Panc1 (cell line): ENCODE results near the gene EXOSC7.

ENCODE experiments used
- POLR2AphosphoS5 ChIP-seq: IDR thresholded peaks from 2 replicates; pipeline ENCODE4 v1.6.1; 2012; ENCODE audit warnings: mild to moderate bottlenecking, low read depth, low read length, moderate library complexity
- TCF7L2 ChIP-seq: IDR thresholded peaks from 2 replicates; pipeline ENCODE4 v1.6.1; 2011; ENCODE audit warnings: mild to moderate bottlenecking, low read depth, low read length, inconsistent platforms
- TF ChIP-seq, protein P1 (sequence below): fragments of 450-650 bp; IDR thresholded peaks from 2 replicates; pipeline ENCODE4 v1.5.1; 2017; ENCODE audit warnings: mild to moderate bottlenecking
- TF ChIP-seq, protein P2 (sequence below), 2 experiments: IDR thresholded peaks; 2 replicates each; pipeline ENCODE4 v1.6.1; 2011 to 2012; ENCODE audit warnings: low read depth in 2 of 2, control low read depth in 1 of 2, low read length in 1 of 2, mild to moderate bottlenecking in 1 of 2, moderate library complexity in 1 of 2; ENCODE audit not compliant: insufficient read depth in 1 of 2

DNA sequence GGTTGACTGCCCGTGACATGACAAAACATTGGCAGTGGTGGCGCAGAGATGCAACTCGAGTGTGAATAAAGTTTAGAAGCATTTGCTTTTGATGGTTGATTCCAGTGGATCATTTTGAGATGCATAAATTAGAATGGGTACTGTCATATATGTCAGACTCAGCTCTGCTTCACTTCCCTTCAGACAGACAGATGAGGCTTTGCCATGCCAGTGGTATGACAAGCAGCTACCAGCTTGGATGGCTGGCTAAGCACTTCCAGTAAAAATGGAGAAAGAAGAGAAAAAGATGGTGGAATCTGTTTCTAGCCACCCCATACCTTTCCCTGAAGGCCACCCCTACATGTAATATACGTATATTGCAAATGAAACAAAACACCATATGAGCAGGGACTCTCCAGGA is 36.5 kb downstream of the EXOSC7 start:
- TF ChIP-seq, protein P1, sequence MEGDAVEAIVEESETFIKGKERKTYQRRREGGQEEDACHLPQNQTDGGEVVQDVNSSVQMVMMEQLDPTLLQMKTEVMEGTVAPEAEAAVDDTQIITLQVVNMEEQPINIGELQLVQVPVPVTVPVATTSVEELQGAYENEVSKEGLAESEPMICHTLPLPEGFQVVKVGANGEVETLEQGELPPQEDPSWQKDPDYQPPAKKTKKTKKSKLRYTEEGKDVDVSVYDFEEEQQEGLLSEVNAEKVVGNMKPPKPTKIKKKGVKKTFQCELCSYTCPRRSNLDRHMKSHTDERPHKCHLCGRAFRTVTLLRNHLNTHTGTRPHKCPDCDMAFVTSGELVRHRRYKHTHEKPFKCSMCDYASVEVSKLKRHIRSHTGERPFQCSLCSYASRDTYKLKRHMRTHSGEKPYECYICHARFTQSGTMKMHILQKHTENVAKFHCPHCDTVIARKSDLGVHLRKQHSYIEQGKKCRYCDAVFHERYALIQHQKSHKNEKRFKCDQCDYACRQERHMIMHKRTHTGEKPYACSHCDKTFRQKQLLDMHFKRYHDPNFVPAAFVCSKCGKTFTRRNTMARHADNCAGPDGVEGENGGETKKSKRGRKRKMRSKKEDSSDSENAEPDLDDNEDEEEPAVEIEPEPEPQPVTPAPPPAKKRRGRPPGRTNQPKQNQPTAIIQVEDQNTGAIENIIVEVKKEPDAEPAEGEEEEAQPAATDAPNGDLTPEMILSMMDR = no peak
- TF ChIP-seq POLR2AphosphoS5 (no peak), TCF7L2 (no peak)
- TF ChIP-seq, protein P2, sequence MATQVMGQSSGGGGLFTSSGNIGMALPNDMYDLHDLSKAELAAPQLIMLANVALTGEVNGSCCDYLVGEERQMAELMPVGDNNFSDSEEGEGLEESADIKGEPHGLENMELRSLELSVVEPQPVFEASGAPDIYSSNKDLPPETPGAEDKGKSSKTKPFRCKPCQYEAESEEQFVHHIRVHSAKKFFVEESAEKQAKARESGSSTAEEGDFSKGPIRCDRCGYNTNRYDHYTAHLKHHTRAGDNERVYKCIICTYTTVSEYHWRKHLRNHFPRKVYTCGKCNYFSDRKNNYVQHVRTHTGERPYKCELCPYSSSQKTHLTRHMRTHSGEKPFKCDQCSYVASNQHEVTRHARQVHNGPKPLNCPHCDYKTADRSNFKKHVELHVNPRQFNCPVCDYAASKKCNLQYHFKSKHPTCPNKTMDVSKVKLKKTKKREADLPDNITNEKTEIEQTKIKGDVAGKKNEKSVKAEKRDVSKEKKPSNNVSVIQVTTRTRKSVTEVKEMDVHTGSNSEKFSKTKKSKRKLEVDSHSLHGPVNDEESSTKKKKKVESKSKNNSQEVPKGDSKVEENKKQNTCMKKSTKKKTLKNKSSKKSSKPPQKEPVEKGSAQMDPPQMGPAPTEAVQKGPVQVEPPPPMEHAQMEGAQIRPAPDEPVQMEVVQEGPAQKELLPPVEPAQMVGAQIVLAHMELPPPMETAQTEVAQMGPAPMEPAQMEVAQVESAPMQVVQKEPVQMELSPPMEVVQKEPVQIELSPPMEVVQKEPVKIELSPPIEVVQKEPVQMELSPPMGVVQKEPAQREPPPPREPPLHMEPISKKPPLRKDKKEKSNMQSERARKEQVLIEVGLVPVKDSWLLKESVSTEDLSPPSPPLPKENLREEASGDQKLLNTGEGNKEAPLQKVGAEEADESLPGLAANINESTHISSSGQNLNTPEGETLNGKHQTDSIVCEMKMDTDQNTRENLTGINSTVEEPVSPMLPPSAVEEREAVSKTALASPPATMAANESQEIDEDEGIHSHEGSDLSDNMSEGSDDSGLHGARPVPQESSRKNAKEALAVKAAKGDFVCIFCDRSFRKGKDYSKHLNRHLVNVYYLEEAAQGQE (IDR thresholded peaks at IDR 0.05; ENCODE audit: insufficient read depth in 1 of 2, low read depth in 2 of 2, low read length in 1 of 2) = no peak
